GM21825 (cell line): Measurements from ENCODE around the gene C16orf90.
"Not testable (repeated sequence)": the region's sequence is repeated elsewhere in the genome, so short reads cannot be mapped to it uniquely, and the experiment has no call there.

ENCODE experiments used
- ATAC-seq: cut with Tn5 transposase; IDR thresholded peaks from one replicate; pipeline ENCODE4 v1.9.1; 2021; ENCODE audit warnings: mild to moderate bottlenecking, moderate library complexity; ENCODE audit not compliant: unreplicated experiment

The C16orf90 gene

DNA sequence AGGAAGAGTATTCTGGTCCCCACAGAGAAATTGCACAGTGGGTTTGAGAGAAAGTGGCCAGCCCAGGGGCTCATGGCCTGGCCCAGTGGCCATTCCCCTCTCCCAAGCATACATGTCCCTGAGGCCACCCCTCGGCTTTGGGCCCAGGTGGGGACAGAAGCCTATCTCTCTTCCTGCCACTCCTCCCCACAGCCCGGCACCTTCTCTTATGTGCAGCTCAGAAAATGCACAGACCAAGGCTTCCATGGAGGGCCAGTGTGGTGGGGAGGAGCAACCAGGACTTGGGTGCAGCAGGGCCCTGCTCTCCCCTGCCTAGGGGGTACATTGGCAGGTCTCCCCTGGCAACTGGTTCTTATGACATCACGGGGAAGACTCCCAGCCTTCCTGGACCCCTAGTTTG, at the start of gene C16orf90:
Gene C16orf90, minus strand, starts transcription at position 314 of the 400 bp plus-strand sequence. Its CDS starts 68 bp downstream, at position 246.
- ATAC-seq, result no peak

DNA sequence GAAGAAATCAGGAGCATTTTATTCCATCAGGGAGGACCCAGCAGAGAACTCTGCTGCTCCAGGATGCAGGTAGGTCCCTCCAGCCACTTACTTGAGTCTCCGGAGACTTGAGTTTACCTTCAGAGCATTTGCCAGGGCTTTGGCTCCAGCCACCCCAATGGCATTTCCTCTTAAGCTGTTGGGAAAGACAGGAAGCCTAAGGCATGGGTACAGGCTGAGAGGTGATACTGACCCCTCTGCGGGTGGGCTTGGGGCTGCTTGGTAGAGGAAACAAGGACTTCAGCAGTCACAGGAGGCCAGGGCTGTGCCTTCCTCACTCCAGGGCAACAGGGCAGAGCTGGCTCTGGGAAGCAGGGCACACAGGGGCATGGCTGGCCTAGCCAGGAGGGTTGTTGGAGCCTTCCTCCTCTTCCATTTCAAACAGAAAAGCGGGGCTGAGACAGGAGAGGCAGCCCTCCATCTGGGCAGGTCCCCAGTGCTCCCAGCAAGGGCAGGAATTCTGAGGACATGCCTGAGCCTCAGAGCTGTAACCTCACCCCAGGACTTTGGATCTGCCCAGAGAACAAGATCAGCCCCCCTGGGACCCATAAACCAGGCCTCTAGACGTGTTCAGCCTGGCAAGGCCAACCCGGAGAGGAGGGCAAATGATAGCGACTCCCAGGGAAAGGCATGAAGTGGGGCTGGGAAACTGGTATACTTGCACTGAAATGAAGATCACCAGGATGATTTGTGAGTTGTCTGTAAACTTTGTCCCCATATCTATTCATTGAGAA, 47.5 kb upstream of the C16orf90 start:
- no peak for ATAC-seq

DNA sequence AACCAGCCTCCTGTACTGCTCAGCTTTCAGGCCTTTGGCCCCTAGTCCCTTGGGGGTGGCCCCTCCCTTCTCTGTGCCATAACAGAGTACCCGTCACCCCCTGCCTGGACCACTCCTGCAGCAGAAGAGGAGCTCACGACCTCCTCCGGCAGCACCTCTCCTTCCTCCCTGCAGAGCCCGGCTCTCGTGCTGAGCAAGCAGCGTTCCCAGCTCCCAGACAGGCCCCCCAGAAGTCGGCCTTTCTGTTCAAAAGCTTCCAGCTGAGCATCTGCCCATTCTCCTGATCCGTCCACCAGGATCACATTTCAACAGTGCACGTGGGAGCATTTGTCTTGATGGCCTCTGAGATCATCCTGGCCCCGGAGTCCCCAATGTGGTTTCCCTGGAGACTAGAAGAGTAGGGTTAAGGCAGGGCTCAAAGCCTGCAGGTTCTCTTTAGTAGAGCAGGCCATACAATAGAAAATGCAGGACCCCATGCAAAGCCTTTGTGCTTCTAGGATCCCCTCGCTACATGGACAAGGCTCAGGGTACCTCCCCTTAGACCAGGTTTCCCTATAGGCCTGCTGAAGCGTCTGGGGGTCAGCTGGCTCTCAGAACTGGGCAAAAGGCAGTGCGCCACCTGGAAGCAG, 46.4 kb upstream of the C16orf90 start:
- ATAC-seq, result no peak

- ATAC-seq, result no peak
These were observed 42.9 kb upstream of the C16orf90 start for GRCh38 chr16:3538222-3538621.

DNA sequence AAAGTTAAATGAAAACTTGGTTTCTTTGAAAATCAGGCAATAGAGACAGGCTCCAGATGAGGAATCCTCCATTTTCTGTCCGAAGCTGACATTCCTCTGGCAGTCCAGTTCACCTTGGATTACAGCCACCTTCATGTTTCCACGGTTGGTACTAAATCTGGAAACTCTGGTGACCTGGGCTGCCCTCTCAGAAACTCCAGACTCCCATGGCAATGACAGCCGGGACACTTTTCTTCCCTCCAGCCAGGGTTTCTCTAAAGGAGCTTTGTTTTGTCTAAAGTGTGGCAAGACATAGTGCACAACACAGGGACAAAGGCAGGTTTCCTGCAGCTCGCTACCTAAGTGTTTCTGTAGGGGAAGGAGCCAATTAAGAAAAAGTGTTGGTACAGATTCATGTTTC, 41.6 kb upstream of the C16orf90 start:
- ATAC-seq, result no peak

- ATAC-seq, result no peak
These were observed 41.0 kb upstream of the C16orf90 start for GRCh38 chr16:3536271-3536731.

DNA sequence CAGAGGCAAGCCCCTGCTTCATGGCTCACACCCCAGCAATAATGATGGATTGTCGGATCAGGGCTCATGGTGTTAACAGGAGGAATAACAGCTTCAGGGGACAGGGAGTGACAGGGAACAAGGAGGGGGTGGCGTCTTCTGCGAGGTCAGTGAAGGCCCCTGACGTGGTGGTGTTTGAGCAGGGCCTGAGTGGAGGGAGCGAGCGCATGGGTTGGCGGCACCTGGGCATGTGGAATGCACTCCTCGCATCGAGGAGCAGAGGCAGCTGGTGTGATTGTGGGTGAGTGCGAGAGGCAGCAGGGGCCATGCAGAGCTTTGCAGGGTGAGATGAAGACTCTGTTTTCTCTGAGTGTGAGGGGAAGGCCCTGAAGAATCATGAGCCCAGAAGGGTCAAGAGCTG, 38.8 kb upstream of the C16orf90 start:
- ATAC-seq, result no peak

- ATAC-seq, result no peak
These were observed 37.5 kb upstream of the C16orf90 start for GRCh38 chr16:3532741-3533140.

- ATAC-seq, result no peak
These were observed 35.2 kb upstream of the C16orf90 start for GRCh38 chr16:3530371-3530914.

DNA sequence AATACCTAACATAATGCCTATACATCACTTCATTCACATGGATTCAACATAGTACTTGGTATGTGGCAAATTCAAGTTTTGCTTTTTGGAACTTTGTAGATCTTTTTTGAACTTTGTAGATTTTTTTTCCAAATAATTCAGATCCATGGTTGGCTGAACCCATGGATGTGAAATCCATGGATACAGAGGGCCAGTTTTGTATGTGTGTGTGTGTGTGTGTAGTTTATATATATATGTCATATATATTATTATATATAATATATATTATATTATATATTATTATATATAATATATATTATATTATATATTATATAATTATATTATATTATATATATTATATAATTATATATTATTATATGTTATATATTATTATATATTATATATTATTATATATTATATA, 33.9 kb upstream of the C16orf90 start:
- no peak for ATAC-seq

DNA sequence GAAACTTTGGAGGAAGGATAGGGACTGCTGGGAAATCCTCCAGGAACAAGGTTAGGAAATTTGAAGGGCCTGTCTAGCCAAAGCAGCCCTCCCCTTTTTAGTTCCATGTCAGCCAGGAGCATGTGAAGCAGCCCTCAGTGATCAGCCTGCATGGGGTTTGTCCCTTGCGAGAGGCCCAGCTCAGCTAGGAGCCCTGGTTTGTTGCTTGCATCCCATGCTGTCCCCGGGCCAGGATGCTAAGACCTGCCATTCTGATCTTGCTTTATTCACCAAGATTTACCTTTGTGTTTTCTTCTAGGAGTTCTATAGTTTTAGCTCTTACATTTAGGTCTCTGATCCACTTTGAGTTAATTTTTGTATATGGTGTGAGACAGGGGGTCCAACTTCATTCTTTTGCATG, 33.1 kb upstream of the C16orf90 start:
- ATAC-seq, result no peak

DNA sequence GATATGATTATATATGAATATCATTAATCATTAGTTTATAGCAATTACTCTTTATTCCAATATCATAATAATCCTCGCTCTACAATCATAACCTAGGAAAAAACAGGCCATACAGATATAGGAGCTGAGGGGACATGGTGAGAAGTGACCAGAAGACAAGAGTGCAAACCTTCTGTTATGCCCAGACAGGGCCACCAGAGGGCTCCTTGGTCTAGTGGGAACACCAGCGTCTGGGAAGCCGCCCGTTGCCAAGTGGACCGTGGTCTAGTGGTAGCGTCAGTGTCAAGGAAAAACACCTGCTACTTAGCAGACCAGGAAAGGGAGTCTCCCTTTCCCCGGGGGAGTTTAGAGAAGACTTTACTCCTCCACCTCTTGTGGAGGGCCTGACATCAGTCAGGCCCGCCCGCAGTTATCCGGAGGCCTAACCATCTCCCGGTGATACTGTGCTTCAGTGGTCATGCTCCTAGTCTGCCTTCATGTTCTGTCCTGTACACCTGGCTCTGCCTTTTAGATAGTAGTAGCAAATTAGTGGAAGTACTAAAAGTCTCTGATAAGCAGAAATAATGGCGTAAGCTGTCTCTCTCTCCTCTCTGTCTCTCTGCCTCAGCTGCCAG, 32.0 kb upstream of the C16orf90 start:
- not testable (repeated sequence) for ATAC-seq

DNA sequence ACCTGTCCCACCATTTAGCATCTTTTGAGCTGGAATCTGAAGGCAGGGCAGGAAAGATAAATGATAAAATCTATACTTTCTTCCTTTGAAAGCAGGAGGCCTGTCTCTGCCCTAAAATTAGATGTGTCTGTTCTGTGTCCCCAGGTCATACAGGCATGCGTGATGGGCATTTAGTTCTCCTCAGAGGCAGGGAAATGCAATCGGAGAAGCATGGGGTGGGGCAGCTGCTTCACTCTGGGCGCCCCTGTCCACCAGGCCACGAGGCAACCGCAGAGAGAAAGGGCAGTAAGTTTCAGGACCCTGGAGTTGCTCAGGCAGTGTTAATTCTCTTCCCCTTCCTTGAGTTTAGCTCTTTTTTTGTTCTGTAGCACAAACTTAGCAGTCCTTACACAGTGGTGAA, 30.7 kb upstream of the C16orf90 start:
- ATAC-seq, result no peak

DNA sequence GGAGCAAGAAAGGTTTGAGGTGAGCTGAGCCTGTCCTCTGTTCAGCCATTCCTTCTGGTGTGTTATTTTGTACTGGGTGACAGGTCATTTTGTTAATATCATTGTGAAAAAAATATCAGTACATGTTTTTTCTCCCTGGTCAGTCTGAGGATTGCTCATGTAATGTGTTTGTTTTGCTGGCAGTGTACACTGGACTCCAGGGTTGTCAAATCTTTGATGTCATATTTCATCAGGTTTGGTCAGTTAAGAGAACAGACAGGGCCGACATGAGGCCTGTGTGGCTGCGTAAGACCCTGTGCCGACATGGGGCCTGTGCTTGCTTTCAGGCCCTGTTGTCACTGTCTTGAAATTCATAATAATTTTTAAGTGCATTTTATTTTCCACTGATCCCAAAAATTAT, 28.0 kb upstream of the C16orf90 start:
- no peak for ATAC-seq

GRCh38 chr16:3520841-3521240, 25.6 kb upstream of the C16orf90 start:
- ATAC-seq, result no peak

- no peak for ATAC-seq
These were observed 25.1 kb upstream of the C16orf90 start for GRCh38 chr16:3520413-3520812.

- ATAC-seq, result no peak
These were observed 24.3 kb upstream of the C16orf90 start for GRCh38 chr16:3519581-3519980.

- ATAC-seq, result no peak
These were observed 23.7 kb upstream of the C16orf90 start for GRCh38 chr16:3518986-3519348.

GRCh38 chr16:3518292-3518985, 23.1 kb upstream of the C16orf90 start:
- no peak for ATAC-seq

DNA sequence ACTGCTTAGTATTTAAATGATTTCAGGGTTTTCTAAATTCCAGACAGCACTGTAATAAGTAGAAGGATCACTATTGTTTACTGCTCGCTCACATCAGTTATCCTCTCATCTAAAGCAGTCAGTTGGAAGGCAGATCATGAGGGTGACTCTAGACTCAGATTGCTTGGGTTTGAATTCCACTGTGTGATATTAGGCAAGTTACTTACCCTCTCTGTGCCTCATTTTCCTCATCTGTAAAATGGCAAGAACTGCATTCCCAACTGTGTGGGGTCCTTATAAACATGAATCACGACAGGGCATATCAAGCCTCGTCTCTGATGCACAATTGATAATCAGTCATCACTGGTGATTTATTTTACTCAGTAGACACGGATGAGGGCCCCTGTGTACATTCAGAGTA, 20.6 kb upstream of the C16orf90 start:
- ATAC-seq, result no peak

GRCh38 chr16:3514621-3515020, 19.3 kb upstream of the C16orf90 start:
- ATAC-seq, result no peak
